ENCODE measurements around the gene NFE2L1.
"Not testable (repeated sequence)": the region's sequence is repeated elsewhere in the genome, so short reads cannot be mapped to it uniquely, and the experiment has no call there.

NFE2L1 gene, protein sequence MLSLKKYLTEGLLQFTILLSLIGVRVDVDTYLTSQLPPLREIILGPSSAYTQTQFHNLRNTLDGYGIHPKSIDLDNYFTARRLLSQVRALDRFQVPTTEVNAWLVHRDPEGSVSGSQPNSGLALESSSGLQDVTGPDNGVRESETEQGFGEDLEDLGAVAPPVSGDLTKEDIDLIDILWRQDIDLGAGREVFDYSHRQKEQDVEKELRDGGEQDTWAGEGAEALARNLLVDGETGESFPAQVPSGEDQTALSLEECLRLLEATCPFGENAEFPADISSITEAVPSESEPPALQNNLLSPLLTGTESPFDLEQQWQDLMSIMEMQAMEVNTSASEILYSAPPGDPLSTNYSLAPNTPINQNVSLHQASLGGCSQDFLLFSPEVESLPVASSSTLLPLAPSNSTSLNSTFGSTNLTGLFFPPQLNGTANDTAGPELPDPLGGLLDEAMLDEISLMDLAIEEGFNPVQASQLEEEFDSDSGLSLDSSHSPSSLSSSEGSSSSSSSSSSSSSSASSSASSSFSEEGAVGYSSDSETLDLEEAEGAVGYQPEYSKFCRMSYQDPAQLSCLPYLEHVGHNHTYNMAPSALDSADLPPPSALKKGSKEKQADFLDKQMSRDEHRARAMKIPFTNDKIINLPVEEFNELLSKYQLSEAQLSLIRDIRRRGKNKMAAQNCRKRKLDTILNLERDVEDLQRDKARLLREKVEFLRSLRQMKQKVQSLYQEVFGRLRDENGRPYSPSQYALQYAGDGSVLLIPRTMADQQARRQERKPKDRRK

DNA sequence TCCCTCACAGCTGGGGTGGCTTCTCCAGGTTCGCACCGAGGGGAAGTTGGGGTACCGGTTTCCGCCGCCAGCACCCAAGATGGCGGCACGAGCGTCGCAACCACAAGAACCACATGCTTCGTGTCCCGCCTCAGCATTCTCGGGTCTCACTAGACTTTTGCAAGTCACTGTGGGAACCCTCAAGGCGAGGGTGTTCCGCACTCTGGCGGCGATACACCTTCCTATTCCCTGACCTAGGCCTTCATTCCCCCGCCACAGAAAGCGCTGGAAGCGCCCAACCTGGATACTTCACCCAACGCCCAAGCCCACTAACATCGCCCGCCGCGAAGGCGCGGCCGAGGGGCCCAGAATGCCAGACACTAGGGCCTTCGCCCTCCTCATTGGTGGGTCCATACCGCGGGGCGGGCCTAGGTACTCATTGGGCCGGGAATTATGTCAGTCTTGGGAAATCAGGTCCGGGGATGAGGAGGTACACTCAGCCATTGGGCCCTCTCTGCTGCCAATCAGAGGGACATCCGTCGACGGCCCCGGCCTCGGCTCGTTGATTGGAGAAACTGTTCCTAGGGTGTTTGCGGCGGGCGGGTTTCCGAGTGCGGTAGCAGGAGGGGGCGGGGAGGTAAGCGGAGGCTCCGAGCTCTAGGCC is at the start of gene NFE2L1:
TSS of gene NFE2L1 (plus strand) at position 619 of the 643 bp plus-strand sequence. CDS start 2,760 bp downstream, outside the sequence.
- DNase-seq = peak; percentile 100

DNA sequence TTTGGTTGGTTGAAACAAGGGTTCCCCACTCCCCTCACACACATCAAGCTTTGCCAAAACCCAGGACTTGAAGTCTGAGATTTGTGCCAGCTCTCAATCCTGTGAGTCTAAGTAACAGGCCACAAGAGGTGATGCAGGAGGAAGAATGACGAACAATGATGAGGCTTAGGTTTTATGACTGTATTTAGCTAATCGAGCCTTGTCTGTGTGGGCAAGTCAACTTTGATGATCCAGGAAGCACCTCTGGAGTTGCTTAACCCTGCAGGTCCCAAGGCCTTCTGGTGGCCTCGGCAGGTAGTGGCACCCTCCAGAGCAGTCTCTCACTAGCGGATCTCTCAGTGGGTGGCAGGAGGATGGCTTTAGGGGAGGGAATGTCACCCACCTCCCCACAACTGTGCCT is 48.6 kb upstream of the NFE2L1 start:
- no peak for DNase-seq

DNA sequence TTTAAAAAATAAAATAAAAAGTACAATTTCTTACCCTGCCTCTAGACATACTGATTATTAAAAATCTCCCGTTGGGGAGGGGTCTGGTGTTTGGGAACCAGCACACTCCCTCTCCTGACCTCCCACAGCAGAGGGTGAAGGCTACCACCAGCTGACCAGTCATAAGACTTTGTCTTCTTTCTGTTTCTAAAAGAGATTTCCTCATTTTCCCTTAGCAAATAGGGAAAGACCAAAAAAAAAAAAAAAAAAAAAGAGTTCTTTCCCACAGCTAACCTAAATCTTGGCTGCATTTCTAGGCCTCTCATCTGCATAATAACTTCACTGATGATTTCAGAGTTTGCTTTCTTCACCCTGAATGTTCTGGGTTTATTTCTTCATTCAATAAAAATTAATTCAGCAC is 47.0 kb upstream of the NFE2L1 start:
- no peak for DNase-seq

DNA sequence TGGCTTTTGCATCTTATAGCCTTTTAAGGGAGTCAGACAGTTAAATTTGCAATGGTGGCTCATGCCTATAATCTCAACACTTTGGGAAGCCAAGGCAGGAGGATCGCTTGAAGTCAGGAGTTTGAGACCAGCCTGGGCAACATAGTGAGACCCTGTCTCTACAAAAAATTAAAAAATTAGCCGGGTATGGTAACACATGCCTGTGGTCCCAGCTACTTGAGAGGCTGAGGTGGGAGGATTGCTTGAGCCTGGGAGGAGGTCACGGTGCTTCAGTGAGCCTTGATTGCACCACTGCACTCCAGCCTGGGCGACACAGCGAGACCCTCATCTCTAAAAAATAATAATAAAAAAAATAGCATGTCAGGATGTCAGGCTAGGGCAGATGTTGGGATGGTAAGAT is 46.5 kb upstream of the NFE2L1 start:
- DNase-seq = not testable (repeated sequence)

DNA sequence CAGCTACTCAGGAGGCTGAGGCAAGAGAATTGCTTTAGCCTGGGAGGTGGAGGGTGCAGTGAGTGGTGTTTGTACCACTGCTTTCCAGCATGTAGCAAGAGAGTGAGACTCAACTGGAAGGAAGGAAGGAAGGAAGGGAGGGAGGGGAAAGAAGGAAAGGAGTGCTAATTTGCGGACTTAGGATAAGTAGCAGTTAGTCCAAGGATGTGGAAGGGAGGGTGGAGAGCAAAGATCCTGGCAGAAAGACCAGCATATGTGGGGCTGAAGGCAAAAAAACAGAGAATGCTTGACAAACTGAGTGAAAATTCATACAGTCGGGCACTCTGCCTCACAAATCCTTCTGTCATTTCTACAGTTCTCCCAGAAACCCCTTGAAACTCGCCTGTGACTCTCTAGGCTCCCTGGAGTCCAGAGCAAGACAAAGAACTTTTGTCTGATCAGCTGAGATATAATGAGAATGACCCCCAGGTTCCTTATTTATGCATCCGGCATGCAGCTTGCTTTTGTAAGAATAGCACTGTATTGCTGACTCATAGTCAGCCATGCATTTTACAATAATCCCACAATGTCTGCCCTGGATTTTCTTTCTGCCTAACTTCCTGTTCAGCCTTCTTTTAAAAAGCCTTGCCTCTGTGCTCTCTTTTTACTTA is 45.8 kb upstream of the NFE2L1 start:
- no peak for DNase-seq

DNA sequence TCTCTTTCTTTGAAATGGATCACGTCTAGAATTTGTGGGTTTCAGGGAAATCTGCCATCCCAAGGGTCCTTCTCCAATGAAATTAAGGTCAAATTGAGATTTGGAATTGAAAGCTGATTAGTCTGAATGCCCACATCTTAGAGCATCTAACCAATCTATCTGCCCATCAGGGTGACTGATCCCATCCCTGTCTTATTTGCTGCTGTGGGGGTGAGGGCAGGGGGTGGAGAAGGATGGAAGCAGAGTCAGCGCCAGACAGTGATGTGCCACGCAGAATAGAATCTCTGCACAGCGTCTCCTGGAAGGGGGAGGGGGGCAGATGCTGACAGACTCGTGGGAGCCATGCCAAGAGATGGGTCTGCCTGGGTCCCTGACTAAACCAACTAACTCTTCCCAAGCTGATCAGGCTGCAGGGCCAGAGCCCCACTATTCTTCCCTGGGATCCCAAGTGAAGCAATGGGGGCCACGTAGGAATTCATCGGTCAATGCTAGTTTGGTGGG is 45.2 kb upstream of the NFE2L1 start:
- no peak for DNase-seq

DNA sequence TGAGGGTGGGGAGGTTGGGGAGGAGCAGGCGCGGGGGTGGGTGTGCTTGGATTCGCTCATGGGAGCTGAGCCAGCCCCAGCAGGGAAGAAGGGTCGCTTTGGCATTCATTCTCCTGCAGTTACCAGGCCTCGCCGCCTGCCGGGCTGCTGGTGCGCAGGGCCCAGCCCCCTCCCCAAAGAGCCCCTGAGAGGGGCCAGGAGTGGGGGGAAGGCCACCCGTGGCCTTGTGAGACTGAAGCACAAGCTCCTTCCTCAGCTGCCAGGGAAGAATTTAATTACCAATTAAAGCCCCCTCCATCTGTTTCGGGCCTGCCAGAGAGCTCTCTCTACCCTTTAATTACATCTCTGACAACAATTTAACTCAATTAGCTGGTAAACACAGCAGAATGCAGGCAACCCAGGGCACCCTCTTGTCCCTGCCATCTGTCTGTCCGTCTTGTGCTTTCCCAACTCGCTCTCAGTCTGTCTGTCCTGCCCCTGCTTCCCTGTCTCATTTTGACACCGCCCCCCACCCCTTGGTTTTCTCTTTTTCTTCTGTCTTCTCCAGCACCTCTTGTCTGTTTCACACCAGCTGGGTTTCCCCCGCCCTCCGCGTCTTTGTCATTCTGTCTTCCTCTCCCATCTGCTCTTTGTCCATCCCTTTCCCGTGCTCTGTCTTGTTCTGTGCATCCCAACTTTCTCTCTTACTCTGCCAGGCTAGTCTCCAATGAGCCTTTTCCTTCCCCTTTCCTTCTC is 44.6 kb upstream of the NFE2L1 start:
- DNase-seq = no peak

DNA sequence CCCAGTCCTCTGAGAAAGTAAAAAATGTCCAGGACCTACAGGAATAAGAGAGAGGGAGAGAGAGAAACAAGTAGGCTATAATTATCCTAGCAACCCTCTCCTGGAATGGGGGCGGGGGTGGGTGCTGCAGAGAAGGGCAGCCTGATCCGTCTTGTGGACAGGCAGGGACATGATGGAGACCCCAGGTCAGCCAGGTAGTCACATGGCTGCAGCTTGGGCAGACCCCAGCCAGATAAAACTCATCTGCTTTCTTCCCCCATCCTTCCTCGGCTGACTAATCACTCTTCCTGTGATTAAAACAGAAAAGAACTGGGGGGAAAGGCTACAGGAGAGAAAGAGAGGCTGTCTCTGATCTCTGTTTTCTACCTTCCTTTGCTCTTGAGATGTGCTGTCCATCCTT is 43.2 kb upstream of the NFE2L1 start:
- DNase-seq = no peak

DNA sequence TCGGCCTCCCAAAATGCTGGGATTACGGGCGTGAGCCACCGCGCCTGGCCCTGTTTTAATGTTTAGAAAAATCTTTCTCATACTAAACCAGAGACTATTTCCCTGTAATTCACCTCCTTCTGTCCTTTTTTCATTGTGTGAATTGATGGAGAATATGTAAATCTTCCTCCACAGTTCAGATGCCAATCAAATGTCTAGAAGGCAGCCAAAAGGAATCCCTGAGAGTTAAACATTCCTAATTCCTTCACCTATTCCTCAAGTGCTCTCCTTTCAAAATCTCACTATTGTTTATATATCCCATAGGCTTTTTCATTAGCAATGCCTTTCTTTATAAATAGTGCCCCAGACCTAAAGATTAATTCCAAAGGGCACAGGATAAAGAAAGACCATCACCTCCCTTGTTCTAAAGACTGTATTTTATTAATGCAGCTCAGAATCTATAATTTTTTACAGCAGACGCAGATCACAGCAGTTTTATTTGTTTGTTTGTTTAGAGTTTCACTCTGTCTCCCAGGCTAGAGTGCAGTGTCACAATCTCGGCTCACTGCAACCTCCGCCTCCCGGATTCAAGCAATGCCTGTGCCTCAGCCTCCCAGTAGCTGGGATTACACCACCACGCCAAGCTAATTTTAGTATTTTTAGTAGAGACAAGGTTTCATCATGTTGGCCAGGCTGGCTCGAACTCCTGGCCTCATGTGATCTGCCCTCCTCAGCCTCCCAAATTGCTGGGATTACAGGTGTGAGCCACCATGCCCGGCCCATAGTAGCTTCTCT is 41.0 kb upstream of the NFE2L1 start:
- DNase-seq = no peak

DNA sequence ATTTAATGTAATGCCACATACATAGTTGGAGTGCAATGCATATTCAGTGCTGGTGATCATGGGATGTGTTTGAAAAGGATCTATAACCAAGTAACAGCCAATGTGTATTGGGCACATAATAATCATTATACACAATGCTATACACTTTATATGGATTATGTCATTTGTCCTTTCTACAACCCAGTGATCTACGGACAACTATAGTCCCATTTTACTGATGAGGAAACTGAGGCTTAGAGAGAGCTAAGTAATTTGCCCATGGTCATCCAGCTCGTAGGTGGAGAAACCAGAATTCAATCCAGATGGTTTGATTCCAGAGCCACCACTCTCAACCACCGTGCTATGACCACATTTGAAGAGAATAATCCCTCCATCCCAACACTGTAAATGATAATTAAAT is 38.0 kb upstream of the NFE2L1 start:
- DNase-seq = no peak

DNA sequence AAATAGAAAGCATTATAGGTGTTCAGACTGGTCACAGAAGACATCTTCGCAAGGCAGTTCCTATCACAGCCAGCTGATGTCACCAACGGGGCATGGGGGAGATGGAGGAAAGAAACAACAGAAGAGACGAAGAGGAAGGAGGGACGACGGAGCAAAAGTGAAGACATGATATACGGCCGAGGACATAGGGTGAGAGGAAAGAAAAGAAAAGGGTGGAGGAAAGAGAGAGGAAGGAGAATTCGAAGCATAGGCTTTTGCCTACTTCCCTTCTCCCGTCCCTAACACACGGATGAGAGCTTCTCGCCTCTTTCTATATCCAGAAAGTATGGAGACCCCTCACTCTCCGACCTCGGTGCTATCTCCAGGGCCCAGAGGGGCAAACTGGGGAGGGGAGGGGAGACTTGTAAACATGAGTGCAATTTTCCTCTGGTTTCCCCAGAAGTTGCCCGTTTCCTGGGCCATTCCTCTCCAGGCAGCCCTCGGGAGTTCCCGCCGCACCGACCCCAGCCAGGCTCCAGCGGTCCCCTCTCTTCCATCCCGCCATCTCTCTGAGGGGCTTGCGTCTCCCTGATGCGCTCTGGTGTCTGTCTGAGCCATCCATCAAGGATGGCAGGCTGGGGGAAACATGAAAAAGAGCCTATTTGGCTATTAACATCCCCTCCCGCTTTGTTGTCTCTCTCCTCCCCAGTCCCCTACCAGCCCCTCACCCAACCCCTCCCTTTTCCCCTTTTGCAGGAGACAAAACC is 36.6 kb upstream of the NFE2L1 start:
- DNase-seq = no peak

DNA sequence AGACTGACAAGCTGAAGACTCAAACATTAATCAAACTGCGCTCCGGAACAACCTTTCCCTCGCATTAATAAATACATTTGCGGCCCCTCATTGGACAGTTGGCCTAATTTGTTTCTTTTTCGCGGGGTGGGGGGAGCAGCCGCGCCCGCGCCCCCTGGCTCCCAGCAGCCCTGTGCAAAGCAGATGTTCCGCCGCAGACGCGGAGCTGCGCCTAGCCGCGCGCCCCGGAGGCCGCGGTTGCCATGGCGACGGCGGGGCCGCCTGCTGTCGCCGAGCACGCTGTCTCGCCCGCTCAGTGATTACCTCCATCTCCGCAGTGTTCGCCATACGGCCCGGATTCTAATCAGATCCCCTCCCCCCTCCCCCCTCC is 36.0 kb upstream of the NFE2L1 start:
- DNase-seq = peak; percentile 72

DNA sequence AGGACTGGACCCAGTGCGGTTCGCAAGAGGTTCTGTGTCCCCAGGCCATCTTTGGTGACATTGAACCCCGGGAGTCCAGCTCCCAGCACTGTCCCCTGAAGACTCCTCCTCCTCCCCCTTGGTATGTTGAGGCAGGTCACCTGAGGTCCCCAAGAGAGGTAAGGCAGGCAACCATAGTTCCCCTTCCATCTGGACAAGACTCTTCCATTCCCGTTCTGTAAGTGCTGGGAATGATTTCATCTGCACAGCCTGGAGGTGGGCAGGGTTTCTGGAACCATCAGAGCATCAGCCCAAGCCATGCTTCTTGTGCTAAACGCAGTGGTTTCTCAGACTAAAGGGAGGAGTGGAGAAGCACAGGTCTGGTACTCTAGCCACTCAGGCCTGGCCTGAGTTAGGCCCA is 35.5 kb upstream of the NFE2L1 start:
- no peak for DNase-seq

DNA sequence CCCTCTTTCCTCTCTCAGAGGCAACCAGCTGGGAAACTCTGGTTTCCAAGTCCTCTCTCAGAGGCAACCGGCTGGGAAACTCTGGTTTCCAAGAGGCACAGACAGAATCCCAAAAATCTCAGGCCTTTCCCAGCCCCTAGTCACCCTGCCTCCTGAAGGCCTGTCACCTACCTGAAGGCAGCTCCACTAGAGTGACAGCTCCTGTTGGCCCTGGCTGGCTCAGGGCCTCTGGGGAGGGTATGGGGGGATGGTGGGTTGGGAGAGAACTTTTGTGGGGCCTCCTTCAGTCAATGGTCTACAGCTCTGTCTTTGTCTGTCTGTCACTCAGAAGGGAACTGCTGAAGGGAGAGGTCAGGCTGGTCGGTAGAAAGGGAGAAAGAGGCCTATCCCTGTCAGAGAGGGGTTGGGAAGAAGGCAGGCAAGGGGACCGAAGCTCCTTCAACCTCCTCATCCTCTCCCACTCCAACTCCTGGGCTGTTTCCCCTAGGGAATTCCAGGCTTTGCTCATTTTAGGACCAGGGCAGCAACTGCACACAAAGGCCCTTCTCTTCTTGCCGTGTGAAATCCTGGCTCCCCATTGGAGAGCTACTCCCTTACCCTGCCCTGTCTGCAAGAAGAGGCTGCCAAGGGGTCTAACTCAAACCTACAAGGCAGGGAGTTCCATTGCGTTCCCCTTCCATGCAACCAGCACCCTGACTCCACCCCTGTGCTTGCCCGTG is 34.1 kb upstream of the NFE2L1 start:
- DNase-seq = no peak

DNA sequence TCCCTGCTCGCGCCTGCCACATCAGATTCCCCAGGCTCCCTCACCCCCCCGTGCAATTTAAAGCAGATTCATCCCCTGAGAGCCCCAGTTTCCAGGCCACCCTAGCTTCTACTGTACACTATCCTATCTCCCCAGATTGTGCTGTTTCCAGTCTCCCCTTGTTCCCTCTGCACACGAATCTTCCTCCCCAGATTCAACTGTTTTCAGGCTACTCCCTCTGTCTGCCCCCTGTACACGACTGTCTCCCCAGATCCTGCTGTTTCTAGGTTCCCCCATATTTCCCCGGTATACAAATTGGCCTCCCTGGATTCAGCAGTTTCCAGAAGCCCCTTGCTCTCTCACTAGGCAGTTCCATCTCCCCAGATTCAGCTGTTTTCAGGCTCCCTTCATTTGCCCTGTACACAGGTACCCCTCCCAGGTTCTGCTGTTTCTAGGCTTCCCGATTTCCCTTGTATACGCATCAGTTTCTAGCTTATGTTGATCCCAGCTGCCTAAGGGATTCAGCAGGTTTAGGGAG is 33.5 kb upstream of the NFE2L1 start:
- no peak for DNase-seq

DNA sequence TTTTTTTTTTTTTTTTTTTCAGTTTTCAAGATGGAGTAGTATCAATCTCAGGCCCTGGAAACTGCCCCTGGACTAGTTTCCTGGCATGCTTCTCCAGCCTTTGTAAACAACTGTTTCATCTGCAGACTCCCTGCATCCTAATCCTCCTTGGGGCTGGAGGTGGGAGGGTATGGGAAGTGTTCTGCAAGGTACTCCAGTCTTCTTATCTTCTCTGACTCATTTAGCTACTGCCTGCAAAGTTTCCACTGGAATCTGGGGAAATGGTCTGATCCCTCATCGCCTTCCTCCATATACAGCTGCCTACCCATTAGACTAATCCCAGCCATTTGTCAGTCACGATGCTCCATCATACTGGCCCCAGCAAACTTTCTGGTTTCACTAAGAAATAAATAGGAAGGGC is 32.0 kb upstream of the NFE2L1 start:
- DNase-seq = no peak

DNA sequence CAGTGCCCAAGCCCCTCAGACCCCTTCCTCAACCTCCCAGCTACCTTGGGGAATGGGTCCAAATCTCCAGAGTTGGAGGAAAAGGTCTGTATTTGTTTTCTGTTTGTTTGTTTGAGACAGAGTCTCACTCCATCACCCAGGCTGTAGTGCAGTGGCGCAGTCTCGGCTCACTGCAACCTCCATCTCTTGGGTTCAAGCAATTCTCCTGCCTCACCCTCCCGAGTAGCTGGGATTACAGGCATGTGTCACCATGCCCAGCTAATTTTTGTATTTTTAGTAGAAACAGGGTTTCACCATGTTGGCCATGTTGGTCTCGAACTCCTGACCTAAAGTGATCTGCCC is 30.4 kb upstream of the NFE2L1 start:
- not testable (repeated sequence) for DNase-seq

DNA sequence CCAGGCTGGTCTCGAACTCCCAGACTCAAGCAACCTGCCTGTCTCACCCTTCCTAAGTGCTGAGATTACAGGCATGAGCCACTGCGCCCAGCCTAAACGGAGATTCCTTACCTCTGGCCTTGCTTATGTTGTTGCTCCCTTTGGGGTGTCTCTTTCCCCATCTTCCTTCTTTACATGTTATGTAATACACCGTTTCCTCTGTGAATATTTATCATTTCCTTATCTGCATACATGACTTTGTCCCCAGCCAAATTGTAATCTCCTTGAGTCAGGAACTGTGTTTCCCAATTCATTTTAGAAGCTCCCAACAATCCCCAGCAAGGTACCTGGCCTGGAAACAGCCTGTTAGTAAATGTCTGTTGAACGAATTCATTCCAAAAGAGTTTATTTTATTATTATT is 26.2 kb upstream of the NFE2L1 start:
- no peak for DNase-seq

DNA sequence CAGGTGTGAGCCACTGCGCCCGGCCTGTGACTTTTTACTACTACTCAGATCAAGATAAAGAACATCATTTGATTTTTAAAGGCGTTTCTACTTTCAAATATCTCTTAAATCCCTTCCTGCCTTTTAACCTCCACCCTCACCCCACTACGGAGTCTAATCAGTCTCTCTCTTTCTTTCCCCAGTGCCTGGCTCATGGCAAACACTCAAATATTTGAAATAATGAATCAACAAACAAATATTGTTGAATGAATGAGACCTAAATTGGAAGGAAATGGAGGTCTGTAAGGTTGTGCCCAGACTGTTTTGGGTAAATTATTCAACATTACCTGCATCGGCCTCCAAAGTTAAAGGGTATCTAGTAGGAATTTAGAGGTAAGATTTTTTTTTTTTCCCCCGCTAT is 25.3 kb upstream of the NFE2L1 start:
- DNase-seq = no peak

All from femur (tissue), 1 donor.